Activated naive CD4-positive, alpha-beta T cell treated with anti-CD3 and anti-CD28 coated beads, Interleukin-2, amount 50 U/mL, for 16 hours (primary cell): Measurements from ENCODE around the gene EFCAB6.

ENCODE experiments used
- DNase-seq: peaks from one replicate; pipeline ENCODE4 v3.0.0-alpha.2; 2020

EFCAB6 gene

DNA sequence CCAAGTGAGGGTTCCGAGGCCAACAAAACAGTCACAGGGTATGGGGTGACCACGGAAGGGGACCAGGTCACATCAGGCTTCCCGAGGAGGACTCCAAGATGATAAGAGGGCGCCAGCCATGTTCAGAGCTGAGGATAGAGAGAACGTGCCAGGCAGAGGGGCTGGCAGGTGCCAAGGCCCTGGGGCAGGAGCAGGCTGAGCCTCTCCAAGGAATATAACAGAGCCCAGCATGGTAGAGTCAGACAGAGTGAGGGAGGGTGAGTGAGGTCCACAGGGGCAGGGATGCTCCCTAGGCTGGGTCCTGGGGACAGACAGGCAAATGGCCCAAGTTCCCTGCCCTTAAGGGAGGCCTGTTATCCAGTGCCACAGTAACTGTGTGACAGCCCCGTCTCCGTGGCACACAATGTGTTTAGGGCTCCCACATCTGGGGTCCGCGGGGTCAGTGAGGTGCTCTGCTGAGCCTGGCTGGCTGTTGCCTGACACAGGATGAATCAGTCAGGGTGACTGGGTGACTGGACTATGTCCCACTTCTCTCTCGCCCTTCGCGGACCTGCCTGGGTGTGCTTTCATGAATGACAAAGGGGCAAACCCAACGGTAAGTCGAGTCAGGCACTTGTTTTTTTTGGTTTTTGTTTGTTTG lies 295.0 kb downstream of the EFCAB6 start:
- no peak for DNase-seq

GRCh38 chr22:43516386-43516785 lies 295.7 kb downstream of the EFCAB6 start:
- no peak for DNase-seq

GRCh38 chr22:43515902-43516301 lies 296.2 kb downstream of the EFCAB6 start:
- no peak for DNase-seq

DNA sequence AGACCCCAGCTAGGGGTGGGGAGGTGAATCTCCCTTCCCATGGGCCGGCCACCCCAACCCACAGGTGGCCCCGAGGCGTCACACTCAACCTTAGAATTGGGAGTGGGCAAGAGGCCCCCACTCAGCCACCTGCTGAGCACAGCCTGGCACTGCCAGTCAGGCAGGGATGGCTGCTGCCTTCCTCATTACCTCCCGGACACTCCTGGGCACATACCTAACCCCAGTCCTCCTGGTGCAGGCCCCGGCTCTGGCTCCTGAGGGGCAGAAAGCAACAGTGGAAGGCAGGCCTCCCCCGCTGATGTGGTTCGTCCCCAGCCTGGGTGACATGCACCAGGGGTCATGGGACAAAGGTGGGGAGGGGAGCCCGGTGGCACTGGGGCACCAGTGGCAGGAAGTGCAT lies 296.7 kb downstream of the EFCAB6 start:
- no peak for DNase-seq

DNA sequence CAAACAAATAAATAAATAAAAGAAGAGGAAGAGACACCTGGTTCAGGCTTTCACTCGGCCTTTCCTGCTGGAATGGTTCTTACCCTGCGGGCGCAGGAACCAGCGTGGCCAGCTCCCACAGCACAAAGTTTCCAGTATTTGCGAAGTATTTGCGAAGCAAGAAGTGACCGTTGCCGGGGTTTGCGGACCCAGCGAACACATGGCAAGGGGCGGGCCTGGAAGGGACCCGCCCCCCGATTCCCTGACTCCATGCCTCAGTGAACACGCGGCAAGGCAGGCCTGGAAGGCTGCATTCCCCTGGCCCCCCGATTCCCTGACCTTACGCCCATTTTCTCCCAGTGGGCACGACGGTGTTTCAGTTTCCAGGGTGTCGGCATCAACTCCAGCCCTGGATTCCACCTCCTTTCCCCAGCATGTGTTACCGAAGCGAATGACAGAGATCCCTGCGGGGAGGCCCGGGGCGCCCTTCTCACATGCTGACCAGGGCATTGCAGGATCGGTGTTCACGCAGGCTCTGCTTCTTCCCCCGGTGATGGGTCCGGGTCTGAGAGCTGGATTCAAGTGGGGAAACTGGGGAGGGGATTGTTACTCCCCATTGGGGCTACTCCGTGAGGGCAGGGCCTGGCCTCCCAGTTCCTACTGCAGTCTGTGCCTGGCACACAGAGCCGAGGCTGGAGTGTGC lies 297.5 kb downstream of the EFCAB6 start:
- no peak for DNase-seq

DNA sequence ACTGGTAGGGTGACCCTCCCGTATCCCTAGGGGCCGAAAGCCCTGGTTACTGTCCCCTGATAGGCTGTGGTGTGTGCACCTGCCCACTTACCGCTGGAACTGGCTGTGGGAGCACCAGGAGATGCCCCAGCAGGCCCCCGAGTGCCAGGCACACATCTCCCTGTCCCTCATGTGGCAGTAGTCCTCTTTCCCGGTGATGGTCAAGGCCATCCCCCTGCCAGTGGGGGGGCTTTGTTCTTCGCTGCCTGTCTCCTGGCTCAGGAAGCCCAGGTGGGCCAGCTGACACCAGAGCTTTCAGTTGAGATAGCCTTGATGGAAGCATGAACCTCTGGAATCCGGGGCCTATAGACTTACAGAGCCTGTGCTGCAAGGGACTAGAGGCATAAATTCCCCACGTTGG lies 299.8 kb downstream of the EFCAB6 start:
- no peak for DNase-seq

- DNase-seq: no peak
Measured at GRCh38 chr22:43511276-43511910, 300.7 kb downstream of the EFCAB6 start.

DNA sequence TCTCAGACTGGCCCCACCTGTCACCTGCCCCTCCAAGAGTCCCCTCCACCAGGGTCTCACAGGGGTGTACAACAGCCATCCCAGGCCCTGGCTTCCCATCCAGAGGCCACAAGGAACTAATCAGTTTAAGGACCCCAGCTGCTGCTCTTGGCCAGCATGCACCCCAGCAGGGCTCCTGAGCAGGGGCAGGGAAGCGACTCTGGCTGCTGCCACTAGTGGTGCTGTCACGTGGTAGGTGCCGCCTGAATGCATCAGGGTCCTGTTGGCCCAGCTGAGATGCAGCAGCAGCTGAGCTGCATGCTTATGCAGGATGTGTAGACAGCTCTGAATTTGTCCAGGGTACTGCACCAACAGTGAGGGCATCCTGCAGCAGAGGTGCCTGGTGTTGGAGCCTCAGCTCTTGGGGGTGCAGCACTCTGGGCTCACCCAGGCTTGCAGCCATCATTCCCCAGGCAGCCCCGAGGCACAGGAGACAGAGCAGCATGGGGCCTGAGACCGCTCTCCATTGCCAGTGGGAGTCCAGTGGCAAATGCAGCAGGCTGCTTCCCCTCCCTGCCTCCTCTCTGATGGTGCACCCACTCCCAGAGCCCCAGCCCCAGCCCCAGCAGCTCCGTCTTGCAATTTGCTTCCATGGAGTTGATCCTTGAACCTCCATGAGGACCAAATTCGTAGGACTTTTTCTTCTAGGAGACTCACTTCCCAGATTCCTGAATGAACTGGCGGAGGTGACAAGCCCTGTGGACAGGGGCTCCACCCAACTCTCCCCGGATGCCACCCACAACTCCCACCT lies 301.6 kb downstream of the EFCAB6 start:
- DNase-seq: no peak

DNA sequence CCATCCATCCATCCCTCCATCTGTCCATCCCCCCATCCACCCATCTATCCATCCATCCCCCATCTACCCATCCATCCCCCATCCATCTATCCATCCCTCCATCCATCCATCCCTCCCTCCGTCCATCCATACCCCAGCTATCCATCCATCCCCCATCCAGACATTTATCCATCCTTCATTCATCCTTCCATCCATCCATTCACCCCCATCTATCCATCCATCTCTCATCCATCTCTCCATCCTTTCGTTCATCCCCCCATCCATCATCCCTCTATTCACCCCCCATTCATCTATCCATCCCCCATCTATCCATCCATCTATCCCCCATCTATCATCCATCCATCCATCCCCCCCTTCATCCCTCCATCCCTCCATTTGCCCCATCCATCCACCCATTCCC lies 302.8 kb downstream of the EFCAB6 start:
- DNase-seq: no peak

DNA sequence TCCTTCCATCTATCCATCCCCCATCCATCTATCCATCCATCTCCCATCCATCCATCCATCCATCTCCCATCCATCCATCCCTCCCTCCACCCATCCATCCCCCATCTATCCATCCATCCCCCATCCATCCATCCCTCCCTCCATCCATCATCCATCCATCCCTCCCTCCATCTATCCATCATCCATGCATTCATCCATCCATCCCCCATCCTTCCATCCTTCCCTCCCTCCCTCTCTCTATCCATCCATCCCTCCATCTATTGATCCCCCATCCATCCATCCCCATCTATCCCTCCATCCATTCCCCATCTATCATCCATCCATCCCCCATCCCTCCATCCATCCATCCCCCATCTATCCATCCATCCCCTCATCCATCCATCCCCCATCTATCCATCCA lies 303.6 kb downstream of the EFCAB6 start:
- DNase-seq: no peak

DNA sequence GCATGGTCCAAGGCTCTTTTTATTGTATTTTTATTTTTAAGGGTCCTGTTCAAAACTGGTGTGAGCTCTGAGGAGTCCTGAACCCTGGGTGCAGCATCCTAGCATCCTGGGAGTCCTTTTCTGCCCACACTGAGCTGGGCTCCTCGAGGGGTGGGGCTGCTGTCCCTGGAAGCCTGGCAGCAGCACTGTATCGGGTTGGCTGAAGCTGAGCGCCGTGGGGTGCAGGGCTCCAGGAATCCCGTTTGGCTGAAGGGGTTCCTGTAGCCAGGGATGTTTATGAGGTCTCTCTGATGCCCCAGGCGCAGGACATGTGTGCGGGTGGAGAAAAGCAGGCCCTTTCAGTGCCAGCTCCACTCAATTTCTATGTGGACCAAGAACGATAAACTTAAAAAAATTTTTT lies 304.9 kb downstream of the EFCAB6 start:
- no peak for DNase-seq

DNA sequence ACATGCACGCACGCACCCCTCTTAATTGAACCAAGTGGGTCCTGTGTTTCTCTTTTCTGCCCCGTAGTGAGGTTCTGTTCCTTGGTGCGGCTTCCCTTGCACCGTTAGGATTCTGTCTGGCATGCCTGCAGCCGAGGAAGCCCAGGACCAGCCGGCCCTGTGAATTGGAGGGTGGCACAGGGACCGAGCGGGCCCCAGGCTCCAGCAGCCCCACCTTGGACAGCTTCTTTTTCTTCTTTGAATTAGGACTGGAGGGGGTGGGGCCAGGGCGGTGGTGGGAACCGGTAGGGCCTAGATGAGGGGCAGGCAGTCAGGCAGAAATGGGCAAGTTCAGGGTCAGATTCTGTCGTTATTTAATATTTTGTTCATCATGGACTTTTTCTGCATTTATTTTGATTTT lies 305.6 kb downstream of the EFCAB6 start:
- DNase-seq: no peak

GRCh38 chr22:43505896-43506295 lies 306.2 kb downstream of the EFCAB6 start:
- no peak for DNase-seq

DNA sequence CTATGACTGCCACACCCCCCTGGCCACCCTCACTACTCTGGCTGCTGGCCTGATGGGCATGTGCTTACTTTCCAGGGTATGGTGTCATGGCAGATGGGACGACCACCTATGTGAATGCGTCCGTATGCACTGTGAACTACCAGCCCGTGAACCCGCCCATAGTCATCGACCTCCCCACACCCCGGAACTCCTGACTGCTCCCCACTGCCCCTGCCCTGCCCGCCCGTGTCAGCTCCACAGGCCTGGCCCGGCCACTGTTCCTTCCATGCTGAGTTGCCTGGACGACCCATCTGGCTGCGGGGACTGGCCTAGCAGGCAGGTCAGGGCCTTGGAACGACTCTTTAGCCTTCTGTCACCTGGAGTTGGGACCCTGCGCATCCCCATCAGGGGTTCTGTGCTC lies 306.7 kb downstream of the EFCAB6 start:
- DNase-seq: no peak

GRCh38 chr22:43504666-43505261 lies 307.3 kb downstream of the EFCAB6 start:
- DNase-seq: no peak

GRCh38 chr22:43504068-43504467 lies 308.0 kb downstream of the EFCAB6 start:
- DNase-seq: no peak

GRCh38 chr22:43502306-43502874 lies 309.7 kb downstream of the EFCAB6 start:
- DNase-seq: no peak

GRCh38 chr22:43501878-43502277 lies 310.2 kb downstream of the EFCAB6 start:
- DNase-seq: no peak

- no peak for DNase-seq
Measured at GRCh38 chr22:43500792-43501785, 311.0 kb downstream of the EFCAB6 start.

DNA sequence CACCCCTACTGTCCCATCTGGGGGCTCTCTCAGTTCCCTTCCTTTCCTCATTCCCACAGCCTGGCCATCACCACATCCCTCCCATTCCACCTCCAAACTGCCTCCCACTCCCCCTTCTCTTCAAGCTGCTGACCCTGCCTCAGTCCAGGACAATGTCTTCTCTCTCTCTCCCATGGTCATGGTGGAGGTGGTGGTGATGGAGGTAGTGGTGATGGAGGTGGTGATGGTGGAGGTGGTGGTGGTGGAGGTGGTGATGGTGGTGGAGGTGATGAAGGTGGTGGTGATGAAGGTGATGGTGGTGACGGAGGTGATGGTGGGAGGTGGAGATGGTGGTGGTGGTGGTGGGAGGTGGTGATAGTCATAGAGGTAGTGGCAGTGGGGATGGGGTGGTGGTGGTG lies 313.2 kb downstream of the EFCAB6 start:
- DNase-seq: no peak
